ENCODE measurements around the gene ITGB8.

Gene ITGB8

DNA sequence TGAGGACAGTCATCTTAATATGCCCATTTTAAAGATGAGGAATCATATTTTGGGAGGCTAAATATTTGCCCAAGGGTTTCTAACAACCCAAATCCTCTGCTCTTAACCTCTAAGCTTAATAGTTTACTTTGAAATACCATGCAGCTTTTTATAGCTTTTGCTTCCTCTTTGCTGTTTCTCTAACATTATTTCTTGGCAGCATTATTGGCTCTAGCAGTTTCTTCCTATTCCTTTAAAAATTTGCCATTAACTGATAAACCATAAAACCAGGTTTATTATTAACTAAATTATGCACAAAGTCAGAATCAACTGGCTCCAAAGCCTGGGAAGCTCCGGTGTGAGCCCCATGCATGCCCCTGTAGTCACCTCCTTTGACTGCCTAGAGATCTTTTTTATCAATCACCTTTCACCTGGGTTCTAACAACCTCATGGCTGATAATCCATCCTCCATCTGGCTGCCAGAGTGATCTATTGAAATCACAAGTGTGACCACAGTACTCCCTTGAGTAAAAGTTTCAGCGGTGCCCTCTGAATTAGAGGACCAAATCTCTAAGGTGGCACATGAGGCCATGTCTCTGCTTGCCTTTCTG lies 62.4 kb downstream of the ITGB8 start:
- POLR2A ChIA-PET: no interaction called here
- CTCF ChIA-PET: interaction anchor here (1.4 to 3.4 kb wide), 4 partner anchors 10 to 679 kb away, joined by 3 to 15 read pairs (median 8); no protein-coding TSS in a partner anchor
- no peak for DNase-seq (ENCODE audit: extremely low spot score)
- TF ChIP-seq, protein P1, sequence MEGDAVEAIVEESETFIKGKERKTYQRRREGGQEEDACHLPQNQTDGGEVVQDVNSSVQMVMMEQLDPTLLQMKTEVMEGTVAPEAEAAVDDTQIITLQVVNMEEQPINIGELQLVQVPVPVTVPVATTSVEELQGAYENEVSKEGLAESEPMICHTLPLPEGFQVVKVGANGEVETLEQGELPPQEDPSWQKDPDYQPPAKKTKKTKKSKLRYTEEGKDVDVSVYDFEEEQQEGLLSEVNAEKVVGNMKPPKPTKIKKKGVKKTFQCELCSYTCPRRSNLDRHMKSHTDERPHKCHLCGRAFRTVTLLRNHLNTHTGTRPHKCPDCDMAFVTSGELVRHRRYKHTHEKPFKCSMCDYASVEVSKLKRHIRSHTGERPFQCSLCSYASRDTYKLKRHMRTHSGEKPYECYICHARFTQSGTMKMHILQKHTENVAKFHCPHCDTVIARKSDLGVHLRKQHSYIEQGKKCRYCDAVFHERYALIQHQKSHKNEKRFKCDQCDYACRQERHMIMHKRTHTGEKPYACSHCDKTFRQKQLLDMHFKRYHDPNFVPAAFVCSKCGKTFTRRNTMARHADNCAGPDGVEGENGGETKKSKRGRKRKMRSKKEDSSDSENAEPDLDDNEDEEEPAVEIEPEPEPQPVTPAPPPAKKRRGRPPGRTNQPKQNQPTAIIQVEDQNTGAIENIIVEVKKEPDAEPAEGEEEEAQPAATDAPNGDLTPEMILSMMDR (IDR thresholded peaks at IDR 0.05; ENCODE audit: control extremely low read depth, extremely low read depth, low read depth, missing control alignments): no peak

DNA sequence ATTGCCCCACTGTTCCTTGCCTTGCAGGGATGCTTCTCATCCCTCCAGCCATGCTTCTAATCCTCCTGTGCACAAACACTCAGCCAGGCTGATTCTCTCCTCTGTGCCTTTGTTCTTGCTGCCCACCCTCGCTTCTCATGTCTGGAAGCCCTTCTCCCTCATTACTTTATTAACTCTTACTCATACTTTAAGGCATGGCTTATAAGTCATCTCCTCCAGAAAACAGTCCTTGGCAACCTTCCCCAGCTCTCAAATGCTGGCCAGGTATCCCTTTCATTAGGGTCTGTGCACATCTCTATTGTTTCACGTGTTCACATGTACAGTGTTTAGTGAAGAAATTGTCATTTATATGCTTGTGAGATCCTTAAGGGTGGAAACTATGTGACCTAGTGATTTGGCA lies 62.9 kb downstream of the ITGB8 start:
- POLR2A ChIA-PET: no interaction called here
- TF ChIP-seq, protein P1 (IDR thresholded peaks at IDR 0.05; ENCODE audit: control extremely low read depth, extremely low read depth, low read depth, missing control alignments): no peak
- no peak for DNase-seq (ENCODE audit: extremely low spot score)
- CTCF ChIA-PET: interaction anchor here (1.4 to 3.4 kb wide), 3 partner anchors 9 to 680 kb away, joined by 3 to 15 read pairs (median 5); no protein-coding TSS in a partner anchor

DNA sequence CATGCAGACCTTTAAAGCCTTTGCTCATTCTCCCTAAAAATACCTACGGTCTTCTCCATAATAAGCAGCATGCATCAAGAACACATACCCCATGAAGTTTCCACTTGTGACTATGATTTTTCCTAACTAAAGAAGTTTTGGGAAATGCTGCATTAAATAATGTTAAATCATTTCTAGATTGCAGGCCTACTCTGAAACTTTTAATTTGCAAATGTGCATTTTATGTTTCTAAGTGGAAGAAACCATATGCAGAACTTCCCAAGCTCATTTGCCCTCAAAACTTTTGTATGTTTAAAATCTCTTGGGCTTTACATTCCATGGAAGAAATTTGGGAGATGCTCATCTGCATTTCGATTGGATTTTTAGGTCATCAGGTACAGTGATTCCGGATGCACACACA lies 63.6 kb downstream of the ITGB8 start:
- POLR2A ChIA-PET: no interaction called here
- TF ChIP-seq, protein P1 (IDR thresholded peaks at IDR 0.05; ENCODE audit: control extremely low read depth, extremely low read depth, low read depth, missing control alignments): no peak
- CTCF ChIA-PET: interaction anchor here (1.0 to 3.4 kb wide), 2 partner anchors 8 to 15 kb away, joined by 3 to 15 read pairs; no protein-coding TSS in a partner anchor
- no peak for DNase-seq (ENCODE audit: extremely low spot score)

DNA sequence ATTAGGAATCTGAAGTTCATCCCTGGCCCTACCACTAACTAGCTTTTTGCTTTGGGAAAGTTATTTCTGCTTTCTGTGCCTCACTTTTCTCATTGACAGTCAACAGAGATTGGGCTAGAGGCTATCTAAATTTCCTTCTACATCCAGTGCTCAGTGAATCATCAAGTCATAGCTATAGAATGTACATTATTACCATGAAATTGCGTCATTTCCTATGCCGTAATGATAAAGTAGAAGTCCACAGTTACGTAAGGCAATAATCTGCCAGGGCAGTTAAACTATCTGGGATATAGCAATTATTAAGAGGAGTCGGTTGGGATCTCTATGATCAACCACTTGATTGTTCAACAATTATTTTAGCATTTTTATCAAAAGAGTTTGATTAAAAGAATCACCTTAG lies 64.4 kb downstream of the ITGB8 start:
- CTCF ChIA-PET: interaction anchor here (1.0 kb wide), 1 partner anchor 15 kb away, joined by 3 read pairs; no protein-coding TSS in a partner anchor
- DNase-seq (ENCODE audit: extremely low spot score): no peak
- POLR2A ChIA-PET: no interaction called here
- TF ChIP-seq, protein P1 (IDR thresholded peaks at IDR 0.05; ENCODE audit: control extremely low read depth, extremely low read depth, low read depth, missing control alignments): no peak

DNA sequence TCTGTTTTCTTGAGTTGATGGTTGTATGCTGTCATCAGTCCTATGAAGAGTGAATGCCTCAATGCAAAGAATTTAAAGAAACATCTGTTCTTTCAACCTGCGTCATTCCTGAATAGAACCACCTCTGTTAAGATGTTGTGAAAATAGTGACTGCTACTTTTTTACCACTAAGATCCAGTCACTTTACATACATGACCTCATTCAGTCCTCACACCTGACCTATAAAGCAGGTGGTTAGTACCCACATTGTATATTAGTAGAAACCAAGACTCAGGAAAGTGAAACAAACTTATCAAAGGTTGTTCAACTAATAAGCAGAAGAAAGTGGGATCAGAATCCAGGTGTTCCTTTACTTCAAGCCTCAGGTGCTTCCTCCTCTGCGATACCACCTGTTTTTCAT lies 64.8 kb downstream of the ITGB8 start:
- CTCF ChIA-PET: interaction anchor here (1.0 kb wide), 1 partner anchor 14 kb away, joined by 3 read pairs; no protein-coding TSS in a partner anchor
- TF ChIP-seq, protein P1 (IDR thresholded peaks at IDR 0.05; ENCODE audit: control extremely low read depth, extremely low read depth, low read depth, missing control alignments): no peak
- POLR2A ChIA-PET: no interaction called here

DNA sequence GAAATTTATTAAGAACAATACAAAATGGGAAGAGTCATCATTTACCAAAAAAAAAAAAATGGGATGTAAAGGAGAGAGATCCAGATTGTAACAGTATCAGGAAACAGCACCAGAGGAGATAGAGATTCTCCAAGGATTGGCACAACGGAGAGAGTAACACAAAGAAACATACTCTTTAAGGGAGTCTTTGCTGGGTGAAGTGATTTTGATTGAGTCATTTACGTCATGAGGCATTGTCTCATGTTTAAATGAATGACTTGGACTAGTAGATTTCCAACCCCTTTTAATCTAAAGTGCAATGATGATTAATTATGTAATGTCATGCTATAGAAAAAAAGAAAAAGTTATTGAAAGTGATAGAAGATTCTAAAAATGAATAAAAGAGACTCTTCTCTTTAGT lies 68.8 kb downstream of the ITGB8 start:
- CTCF ChIA-PET: interaction anchor here (1.5 to 2.8 kb wide), 2 partner anchors 9 to 18 kb away, joined by 4 to 13 read pairs; no protein-coding TSS in a partner anchor
- DNase-seq (ENCODE audit: extremely low spot score): no peak
- POLR2A ChIA-PET: no interaction called here
- TF ChIP-seq, protein P1 (IDR thresholded peaks at IDR 0.05; ENCODE audit: control extremely low read depth, extremely low read depth, low read depth, missing control alignments): no peak

More for the DNA sequence above, 64.8 kb downstream of the ITGB8 start:
- DNase-seq (ENCODE audit: extremely low spot score): peak; percentile 11
